ENCODE measurements around the gene CPSF2. TPM values are rescaled to one million over a fixed set of nuclear protein-coding genes. Genes with fewer than 3 reads are reported as not detected.

The CPSF2 gene
- total and polyA plus RNA-seq, 10 of the 15 experiments (the other 5 are each of a cell fraction or from before 2014, with no cell fraction given), result 18.2 to 71.8 (median 47.0) TPM

DNA sequence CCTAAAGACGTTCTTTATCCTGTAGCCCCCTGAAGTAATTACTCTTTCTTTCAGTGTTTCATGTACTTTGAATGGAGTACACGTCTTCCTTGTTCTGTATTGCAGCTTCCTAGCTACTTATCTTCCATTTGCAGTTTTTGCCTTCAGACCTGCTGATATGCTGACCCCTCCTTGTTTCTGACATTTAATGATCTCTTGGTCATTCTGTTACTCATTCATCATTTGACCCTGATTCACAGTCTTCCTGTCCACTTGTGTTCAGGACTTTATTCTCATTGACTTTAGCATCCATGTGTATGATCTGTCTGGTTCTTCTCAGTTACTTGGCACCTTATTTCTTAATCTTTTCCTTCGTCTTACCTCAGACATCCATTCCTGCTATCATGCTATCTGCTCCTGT, 22.2 kb downstream of the CPSF2 start (continued):
- TF ChIP-seq NFYB (IDR thresholded peaks at IDR 0.05; ENCODE audit: insufficient read depth, low read depth, low read length), result no peak
- TF ChIP-seq, protein P1, sequence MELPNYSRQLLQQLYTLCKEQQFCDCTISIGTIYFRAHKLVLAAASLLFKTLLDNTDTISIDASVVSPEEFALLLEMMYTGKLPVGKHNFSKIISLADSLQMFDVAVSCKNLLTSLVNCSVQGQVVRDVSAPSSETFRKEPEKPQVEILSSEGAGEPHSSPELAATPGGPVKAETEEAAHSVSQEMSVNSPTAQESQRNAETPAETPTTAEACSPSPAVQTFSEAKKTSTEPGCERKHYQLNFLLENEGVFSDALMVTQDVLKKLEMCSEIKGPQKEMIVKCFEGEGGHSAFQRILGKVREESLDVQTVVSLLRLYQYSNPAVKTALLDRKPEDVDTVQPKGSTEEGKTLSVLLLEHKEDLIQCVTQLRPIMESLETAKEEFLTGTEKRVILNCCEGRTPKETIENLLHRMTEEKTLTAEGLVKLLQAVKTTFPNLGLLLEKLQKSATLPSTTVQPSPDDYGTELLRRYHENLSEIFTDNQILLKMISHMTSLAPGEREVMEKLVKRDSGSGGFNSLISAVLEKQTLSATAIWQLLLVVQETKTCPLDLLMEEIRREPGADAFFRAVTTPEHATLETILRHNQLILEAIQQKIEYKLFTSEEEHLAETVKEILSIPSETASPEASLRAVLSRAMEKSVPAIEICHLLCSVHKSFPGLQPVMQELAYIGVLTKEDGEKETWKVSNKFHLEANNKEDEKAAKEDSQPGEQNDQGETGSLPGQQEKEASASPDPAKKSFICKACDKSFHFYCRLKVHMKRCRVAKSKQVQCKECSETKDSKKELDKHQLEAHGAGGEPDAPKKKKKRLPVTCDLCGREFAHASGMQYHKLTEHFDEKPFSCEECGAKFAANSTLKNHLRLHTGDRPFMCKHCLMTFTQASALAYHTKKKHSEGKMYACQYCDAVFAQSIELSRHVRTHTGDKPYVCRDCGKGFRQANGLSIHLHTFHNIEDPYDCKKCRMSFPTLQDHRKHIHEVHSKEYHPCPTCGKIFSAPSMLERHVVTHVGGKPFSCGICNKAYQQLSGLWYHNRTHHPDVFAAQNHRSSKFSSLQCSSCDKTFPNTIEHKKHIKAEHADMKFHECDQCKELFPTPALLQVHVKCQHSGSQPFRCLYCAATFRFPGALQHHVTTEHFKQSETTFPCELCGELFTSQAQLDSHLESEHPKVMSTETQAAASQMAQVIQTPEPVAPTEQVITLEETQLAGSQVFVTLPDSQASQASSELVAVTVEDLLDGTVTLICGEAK (IDR thresholded peaks at IDR 0.05; ENCODE audit: borderline replicate concordance), result no peak
- no peak for TF ChIP-seq SIN3A (IDR thresholded peaks at IDR 0.05; ENCODE audit: low read depth, low read length)
- TF ChIP-seq, protein P2, sequence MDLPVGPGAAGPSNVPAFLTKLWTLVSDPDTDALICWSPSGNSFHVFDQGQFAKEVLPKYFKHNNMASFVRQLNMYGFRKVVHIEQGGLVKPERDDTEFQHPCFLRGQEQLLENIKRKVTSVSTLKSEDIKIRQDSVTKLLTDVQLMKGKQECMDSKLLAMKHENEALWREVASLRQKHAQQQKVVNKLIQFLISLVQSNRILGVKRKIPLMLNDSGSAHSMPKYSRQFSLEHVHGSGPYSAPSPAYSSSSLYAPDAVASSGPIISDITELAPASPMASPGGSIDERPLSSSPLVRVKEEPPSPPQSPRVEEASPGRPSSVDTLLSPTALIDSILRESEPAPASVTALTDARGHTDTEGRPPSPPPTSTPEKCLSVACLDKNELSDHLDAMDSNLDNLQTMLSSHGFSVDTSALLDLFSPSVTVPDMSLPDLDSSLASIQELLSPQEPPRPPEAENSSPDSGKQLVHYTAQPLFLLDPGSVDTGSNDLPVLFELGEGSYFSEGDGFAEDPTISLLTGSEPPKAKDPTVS (IDR thresholded peaks at IDR 0.05; ENCODE audit: low read depth, low read length), result no peak
- no peak for TF ChIP-seq ZNF24 (IDR thresholded peaks at IDR 0.05)
- TF ChIP-seq, protein P3, sequence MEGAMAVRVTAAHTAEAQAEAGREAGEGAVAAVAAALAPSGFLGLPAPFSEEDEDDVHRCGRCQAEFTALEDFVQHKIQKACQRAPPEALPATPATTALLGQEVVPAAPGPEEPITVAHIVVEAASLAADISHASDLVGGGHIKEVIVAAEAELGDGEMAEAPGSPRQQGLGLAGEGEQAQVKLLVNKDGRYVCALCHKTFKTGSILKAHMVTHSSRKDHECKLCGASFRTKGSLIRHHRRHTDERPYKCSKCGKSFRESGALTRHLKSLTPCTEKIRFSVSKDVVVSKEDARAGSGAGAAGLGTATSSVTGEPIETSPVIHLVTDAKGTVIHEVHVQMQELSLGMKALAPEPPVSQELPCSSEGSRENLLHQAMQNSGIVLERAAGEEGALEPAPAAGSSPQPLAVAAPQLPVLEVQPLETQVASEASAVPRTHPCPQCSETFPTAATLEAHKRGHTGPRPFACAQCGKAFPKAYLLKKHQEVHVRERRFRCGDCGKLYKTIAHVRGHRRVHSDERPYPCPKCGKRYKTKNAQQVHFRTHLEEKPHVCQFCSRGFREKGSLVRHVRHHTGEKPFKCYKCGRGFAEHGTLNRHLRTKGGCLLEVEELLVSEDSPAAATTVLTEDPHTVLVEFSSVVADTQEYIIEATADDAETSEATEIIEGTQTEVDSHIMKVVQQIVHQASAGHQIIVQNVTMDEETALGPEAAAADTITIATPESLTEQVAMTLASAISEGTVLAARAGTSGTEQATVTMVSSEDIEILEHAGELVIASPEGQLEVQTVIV (IDR thresholded peaks at IDR 0.05; ENCODE audit: borderline replicate concordance, partially characterized antibody), result no peak
- TF ChIP-seq SIX5 (IDR thresholded peaks at IDR 0.05; ENCODE audit: low read depth, low read length, severe bottlenecking), result no peak
- no peak for TF ChIP-seq HCFC1 (IDR thresholded peaks at IDR 0.05; ENCODE audit: low read length)
- no peak for TF ChIP-seq MTA2 (IDR thresholded peaks at IDR 0.05; ENCODE audit: low read depth)

Measured in GM12878 (cell line).